VCaP (cell line): ENCODE results near the gene KIF7.

Experiments used
- H3K27ac ChIP-seq: fragments of 450-650 bp; 2 replicates; pipeline ENCODE4 v1.5.1; 2017
- CTCF ChIP-seq: fragments of 450-650 bp; conservative IDR thresholded peaks from 2 replicates; pipeline ENCODE4 v1.5.1; 2017; ENCODE audit warnings: mild to moderate bottlenecking, moderate library complexity

Gene KIF7

DNA sequence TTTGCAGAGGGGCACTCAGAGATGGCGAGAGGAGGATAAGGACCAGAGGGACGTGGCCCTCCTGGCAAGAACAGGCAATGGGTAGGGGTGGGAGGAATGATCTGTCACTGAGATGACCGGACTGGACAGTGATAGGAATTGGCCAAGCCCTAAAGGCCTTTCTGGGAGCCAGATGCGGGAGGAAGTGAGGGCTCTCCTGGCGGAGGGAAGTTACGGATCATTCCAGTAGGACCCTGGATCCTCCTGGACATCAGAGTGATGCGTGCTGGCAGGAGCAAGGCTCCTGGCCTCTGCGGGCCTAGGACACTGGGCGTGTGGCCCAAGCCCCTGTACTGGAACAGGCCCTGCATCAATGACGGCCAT, 23.4 kb downstream of the KIF7 start:
- no peak for TF ChIP-seq CTCF
- H3K27ac ChIP-seq, result no peak overlapping the region

DNA sequence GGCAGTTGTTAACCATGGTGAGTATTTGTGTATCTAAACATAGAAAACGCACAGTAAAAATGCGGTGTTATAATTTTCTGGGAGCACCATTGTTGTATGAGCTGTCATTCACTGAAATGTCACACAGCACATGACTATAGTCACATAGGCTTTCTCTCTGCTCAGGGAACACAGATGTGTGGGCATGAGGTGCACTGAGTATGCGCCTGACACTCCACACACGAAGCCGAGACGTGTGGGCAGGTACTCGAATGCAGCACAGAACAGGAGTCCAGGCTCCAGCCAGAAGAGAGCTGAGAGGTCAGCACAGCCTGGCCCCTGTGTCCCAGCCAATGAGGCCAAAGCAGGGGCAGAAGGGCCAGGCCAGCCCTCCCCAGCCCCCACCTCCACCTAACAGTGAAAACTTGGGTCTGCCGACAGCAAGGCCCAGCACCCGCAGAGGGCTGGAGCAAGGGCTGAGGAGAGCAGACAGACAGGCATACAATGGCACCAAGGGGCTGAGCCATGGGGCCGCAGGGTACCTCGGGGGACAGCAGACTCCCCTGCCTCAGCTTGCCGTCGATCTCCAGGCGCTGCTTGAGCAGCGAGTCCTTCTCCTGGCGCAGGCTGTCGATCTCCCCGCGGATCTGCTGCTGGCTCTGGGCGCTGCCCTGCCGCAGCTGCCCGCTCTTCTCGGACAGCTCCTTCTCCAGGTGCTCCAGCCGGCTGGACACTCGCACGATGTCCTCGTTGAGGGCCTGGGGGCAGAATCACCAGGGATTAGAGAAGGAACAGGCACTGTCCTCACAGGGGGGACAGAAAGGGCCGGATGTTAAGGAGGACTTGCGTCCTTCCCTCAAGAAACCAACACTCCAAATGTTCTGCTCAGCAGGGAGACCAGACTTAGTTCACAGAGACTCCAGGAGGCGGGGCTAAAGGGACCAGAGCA, 24.0 kb downstream of the KIF7 start:
- no peak overlapping the region for H3K27ac ChIP-seq
- no peak for TF ChIP-seq CTCF

- TF ChIP-seq CTCF, result no peak
- H3K27ac ChIP-seq, result no peak overlapping the region
Measured at GRCh38 chr15:89630260-89630659, 25.0 kb downstream of the KIF7 start.

GRCh38 chr15:89629829-89630228, 25.4 kb downstream of the KIF7 start:
- no peak for TF ChIP-seq CTCF

GRCh38 chr15:89628806-89629715, 26.2 kb downstream of the KIF7 start:
- no peak overlapping the region for H3K27ac ChIP-seq
- no peak for TF ChIP-seq CTCF

More at GRCh38 chr15:89629829-89630228, 25.4 kb downstream of the KIF7 start:
- H3K27ac ChIP-seq, result no peak overlapping the region

DNA sequence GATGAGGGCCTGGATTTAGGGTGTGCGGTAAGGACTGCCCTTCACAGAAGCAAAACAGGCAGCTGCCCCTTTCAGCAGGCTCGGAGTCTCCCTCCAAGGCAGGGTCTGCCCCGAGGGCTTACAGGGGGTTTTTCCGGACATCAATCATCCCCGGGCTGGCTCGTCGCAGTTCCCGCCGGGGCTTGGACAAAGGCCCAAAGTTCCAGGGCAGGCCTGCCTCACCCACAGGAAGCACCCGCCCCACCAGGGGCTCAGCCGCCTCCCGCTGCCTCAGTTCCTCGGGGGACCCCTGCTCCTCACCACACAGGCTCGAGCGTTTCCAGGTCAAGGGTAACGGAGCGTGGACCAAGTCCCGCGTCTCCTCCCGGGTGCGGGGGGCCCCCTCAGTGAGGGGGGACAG, 27.0 kb downstream of the KIF7 start:
- TF ChIP-seq CTCF, result no peak
- no peak overlapping the region for H3K27ac ChIP-seq
